ENCODE data around the gene HSPBP1.
"Not testable (repeated sequence)": the region's sequence is repeated elsewhere in the genome, so short reads cannot be mapped to it uniquely, and the experiment has no call there.

The HSPBP1 gene, protein sequence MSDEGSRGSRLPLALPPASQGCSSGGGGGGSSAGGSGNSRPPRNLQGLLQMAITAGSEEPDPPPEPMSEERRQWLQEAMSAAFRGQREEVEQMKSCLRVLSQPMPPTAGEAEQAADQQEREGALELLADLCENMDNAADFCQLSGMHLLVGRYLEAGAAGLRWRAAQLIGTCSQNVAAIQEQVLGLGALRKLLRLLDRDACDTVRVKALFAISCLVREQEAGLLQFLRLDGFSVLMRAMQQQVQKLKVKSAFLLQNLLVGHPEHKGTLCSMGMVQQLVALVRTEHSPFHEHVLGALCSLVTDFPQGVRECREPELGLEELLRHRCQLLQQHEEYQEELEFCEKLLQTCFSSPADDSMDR

GRCh38 chr19:55279770-55280643 is at the start of gene HSPBP1:
TSS of gene HSPBP1 (minus strand) at chr19:55280110. CDS start at chr19:55279608, 502 bp downstream.
- peak; percentile 90 for DNase-seq (ENCODE audit: low read depth)

- not testable (repeated sequence) for DNase-seq (ENCODE audit: low read depth)
Measured at GRCh38 chr19:55328774-55329318, 48.9 kb upstream of the HSPBP1 start.

- no peak for DNase-seq (ENCODE audit: low read depth)
Measured at GRCh38 chr19:55325172-55325571, 45.3 kb upstream of the HSPBP1 start, which contains the start of gene TMEM150B. TSS of gene TMEM150B (minus strand) at chr19:55325341. CDS start at chr19:55321036, 4,305 bp downstream.

DNA sequence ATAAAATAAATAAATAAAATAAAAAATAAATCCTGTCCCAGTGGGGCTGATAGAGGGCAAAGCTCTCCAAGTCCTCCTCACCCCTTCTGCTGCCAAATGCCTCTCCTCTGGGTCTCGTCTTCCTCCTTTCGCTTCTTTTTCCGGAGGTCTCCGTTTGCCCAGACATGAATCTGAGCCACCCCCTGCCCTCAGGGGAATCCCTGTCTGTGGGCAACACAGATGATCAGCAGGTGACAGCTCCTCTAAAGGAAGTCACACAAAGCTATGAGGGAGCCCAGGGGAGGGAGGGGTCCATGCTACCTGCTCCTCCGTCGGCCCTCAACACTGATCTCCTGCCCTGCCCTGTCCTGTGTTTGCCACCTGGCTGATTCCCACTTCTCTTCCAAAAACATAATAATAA is 44.8 kb upstream of the HSPBP1 start:
- no peak for DNase-seq (ENCODE audit: low read depth)

DNA sequence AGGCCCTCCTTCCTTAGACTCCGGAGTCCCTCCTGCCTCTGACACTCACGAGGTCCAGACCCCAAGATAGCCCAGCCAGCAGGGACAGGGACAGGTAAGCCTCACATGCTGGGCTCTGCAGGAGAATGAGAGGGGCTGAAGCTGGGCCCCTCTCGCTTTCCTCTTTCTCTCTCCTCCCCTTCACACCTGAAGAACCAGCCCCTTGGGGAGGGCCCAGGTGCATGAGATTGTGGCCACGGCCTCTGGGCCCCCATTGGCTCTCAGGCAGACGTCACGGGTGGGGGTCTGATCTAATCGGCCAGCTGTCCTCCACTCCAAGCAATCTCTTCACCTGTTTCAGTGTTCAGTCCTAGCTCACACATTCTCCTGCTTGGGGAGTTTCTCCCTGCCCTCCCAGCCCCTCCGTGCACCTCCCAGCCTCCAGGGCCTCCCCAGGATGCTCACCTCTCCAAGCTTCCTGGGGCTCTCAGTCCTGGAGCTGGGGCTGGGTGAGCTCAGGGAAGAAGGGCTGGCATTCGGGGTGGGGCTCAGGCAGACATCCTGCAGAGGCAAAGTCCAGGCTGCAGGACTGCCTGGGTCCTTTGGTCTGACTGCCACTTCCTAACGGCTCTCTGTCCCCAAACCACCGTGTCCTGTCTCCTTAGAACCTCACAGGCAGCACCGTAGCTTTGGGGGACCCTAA is 42.4 kb upstream of the HSPBP1 start:
- DNase-seq (ENCODE audit: low read depth): no peak

- no peak for DNase-seq (ENCODE audit: low read depth)
Measured at GRCh38 chr19:55321466-55322137, 41.7 kb upstream of the HSPBP1 start.

- DNase-seq (ENCODE audit: low read depth): no peak
Measured at GRCh38 chr19:55320844-55321419, 41.0 kb upstream of the HSPBP1 start.

DNA sequence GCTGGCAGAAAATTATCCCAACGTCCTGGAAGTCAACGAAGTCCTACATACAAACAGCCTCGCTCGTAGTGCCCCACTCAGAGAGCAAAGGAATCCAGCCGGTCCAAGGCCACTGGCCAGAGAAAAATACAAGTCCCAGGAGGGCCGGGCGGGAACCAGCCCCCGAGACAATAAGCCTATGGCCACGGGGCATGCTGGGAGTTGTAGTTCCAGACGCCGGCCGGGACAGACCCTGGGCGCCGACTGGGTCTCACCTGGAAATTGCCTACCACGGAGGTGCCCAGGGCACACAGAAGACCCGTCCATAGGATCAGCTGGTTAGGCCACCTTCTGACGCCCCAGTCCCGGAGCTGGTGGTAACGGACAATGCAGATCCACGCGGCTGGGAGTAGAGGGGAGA is 39.9 kb upstream of the HSPBP1 start:
- no peak for DNase-seq (ENCODE audit: low read depth)

- no peak for DNase-seq (ENCODE audit: low read depth)
Measured at GRCh38 chr19:55316646-55317045, 36.7 kb upstream of the HSPBP1 start.

GRCh38 chr19:55315956-55316525 is 36.1 kb upstream of the HSPBP1 start:
- DNase-seq (ENCODE audit: low read depth): no peak

DNA sequence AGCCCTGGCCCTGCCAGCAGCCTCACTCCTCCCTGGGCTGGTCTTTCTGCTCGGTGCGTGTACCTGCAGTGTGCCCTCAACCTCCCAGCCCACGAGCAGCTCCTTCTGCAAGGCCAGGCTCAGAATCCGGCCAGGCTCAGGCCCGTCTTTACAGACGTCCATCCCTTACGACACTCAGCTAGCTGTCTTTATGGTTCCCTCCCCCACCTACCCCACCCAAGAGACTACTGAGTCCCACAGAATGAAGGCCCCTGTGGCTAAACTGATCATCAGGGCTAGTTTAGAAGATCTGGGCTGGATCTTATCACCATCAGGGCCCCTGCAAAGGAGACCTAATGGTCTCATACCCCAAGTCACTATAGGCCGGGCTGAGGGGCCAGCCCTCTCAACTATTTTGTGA is 34.5 kb upstream of the HSPBP1 start:
- DNase-seq (ENCODE audit: low read depth): no peak

DNA sequence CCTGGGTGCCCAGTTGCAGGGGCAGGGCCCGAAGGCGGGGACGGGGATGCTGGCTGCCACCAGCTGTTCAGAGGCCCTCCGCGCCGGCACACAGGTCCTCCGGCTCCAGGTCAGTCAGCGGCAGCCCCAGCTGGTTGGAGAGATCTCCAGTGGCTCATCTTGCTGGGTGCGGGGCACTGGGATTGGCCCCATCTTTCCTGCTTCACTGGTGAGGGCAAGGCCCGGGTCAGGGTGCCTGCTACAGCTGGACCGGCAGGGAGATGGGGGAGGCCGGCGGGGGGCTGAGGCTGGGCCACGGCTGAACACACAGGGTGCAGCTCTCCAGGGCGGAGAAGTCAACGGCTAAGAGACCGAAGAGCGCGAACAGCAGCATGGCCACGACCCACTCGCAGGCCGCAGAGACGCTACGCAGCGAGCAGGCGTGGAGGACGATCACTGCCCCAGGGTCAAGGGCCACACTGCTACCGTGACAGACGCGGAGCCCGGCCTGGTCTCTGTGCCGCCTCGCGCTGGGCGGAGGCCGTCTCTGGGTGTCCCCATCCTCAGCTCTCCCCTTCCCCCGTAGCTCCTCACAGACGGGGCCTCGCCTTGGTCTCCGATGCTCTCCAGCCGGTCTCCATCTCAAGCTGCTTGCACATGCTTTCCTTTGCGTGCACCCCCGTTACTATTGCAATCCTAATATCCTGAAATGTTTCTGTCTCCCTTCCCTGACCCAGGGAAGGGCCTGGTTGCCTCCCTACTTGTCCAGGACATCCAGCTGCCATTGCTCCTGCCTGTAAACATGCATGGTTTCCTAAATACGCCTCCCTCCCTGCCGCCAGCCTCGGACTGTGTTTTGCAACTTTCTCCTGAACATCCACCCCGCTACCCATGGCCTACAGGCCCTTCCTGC is 33.0 kb upstream of the HSPBP1 start:
- DNase-seq (ENCODE audit: low read depth): no peak

DNA sequence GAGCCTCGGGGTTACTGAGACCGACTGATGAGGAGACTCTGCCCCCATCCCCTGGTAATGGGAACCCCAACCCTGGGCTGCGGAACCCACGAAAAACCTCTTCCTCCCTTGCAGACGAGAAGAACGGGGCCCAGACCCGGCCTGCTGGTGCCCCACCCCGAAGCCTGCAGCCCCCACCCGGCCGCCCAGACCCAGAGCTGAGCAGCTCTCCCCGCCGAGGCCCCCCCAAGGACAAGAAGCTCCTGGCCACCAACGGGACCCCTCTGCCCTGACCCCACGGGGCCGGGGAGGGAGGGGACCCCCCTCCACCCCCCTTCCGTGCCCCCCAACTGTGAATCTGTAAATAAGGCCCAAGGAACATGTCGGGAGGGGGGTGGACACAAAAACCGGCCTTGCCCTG is 31.9 kb upstream of the HSPBP1 start:
- no peak for DNase-seq (ENCODE audit: low read depth)

DNA sequence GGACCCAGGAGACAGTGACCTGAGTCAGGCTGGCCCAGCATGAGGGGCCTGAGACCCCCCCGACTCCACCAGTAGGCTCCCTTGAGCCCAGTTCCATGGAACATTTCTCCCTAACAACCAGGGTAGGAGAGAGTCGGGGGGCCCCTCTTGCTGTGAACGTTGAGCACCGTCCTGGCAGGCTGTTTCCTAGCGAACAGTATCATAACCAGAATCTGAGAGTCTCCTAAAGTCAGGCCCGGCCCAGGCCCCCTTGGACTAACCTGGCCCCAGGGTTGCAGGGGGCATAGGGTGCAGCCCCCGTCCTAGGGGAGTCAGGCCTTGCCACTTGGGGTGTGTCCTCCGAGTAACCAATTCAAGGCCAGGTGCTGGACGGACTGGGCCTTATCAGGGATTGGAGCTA is 31.5 kb upstream of the HSPBP1 start:
- DNase-seq (ENCODE audit: low read depth): no peak

GRCh38 chr19:55310498-55310897 is 30.6 kb upstream of the HSPBP1 start:
- DNase-seq (ENCODE audit: low read depth): no peak

GRCh38 chr19:55309448-55309847 is 29.5 kb upstream of the HSPBP1 start:
- DNase-seq (ENCODE audit: low read depth): no peak

GRCh38 chr19:55308281-55308680 is 28.4 kb upstream of the HSPBP1 start:
- DNase-seq (ENCODE audit: low read depth): no peak

- DNase-seq (ENCODE audit: low read depth): no peak
Measured at GRCh38 chr19:55306712-55307111, 26.8 kb upstream of the HSPBP1 start.

DNA sequence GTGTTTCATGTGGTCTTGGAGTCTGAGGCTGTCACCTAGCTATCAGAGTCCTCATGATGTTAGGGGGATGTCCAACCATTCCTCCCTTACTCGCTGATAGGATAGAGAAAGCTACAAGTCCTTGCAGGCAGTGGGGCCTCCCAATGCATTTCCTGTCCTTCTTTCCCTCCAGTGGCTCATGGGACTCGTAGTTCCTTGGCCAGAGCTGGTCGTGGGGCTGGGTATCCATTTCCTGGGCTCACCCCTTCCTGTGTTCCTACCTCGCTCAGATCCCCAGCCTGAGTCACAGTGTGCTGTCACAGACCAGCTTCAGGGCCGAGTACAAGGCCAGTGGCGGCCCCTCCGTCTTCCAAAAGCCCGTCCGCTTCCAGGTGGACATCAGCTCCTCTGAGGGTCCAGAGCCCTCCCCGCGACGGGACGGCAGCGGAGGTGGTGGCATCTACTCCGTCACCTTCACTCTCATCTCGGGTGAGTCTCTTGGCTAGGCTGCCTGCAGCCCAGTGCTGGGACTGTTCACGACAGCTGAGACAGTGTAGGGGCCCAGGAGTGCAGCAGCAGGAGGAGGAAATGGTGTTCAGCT is 26.2 kb upstream of the HSPBP1 start:
- DNase-seq (ENCODE audit: low read depth): no peak

DNA sequence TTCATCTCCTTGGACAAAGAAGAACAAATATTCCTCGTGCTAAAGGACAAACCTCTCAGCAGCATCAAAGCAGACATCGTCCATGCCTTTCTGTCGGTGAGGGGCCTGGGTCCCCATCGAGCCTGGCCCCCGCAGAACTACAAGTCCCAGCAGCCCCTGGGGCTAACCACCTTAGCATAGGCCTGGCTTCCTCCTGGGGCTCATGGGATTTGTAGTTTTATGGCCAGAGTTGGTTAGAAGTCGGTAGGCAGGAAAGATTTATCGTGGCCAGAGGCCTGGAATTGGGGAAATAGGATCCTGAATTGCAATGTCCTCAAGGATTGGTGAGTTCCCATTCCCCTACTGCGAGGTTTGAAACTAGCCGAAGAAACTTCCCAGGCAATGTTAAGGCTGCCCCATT is 25.6 kb upstream of the HSPBP1 start:
- no peak for DNase-seq (ENCODE audit: low read depth)

Data from stimulated activated CD8-positive, alpha-beta memory T cell treated with anti-CD3 and anti-CD28 coated beads, Interleukin-7, amount 100 ng/mL, for 24 hours (primary cell).